A549 treated with AZD2906 at 1 μM for 4 hours (cell line): ENCODE measurements around the gene CCL7. TPM values are rescaled to one million over a fixed set of nuclear protein-coding genes. Genes with fewer than 3 reads are reported as not detected.

Source experiments
- total RNA-seq: library from RNA; stranded (reverse); fragments of 200-300 nt; extraction: Qiagen RNA extraction; gene quantifications from 5 replicates; pipeline ENCODE4 v1.2.3, GENCODE V29; 2022

Gene CCL7
- total RNA-seq: 0.11 to 0.25 TPM (median 0.22 TPM) in 5 replicates

DNA sequence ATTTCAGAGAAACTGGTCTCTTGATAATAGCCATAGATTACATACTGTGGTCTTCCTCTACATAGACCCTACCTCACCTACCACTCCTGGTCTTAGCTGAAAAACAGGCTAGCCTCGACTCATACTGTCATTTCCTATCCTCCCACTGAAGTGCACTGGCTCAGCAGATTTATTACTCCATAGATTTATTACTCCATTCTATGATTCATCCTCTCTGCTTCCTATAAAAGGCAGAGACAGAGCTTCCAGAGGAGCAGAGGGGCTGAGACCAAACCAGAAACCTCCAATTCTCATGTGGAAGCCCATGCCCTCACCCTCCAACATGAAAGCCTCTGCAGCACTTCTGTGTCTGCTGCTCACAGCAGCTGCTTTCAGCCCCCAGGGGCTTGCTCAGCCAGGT lies at the start of gene CCL7:
Gene CCL7 (plus strand): TSS at position 253 of the 400 bp plus-strand sequence. CDS start 70 bp downstream, at position 323.

GRCh38 chr17:34254651-34255380 lies 15.2 kb upstream of the CCL7 start, which contains the start of gene CCL2:
Gene CCL2 (plus strand): TSS chr17:34255285. CDS start chr17:34255350, 65 bp downstream.

DNA sequence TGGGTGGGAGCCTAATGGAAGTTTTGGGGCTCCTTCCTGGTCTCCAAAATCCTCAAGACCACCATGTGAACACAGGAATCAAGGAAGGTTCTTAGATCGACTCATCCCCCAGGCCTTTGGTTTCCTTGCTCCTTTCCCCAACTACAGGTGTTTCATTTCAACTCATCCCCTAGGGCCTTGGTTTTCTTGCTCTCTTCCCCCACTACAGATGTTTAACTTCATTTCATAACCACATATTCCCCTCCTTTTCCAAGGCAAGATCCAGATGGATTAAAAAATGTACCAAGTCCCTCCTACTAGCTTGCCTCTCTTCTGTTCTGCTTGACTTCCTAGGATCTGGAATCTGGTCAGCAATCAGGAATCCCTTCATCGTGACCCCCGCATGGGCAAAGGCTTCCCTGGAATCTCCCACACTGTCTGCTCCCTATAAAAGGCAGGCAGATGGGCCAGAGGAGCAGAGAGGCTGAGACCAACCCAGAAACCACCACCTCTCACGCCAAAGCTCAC lies 15.3 kb downstream of the CCL7 start, which contains the start of gene CCL11:
Gene CCL11 (plus strand): TSS at position 457 of the 507 bp plus-strand sequence. CDS start 67 bp downstream, outside the sequence.

GRCh38 chr17:34319039-34319483 lies 49.0 kb downstream of the CCL7 start, which contains the start of gene CCL8:
Gene CCL8 (plus strand): TSS chr17:34319435. CDS start chr17:34319502, 67 bp downstream.

Other genes starting within 250 kb of the CCL7 start
- gene CCL2, start 14.9 kb upstream of the CCL7 start, total RNA-seq: 5.7 to 7.7 TPM (median 5.8 TPM) in 5 replicates
- gene CCL11, start 15.5 kb downstream of the CCL7 start, total RNA-seq: not detected in 5 replicates
- gene CCL8, start 49.2 kb downstream of the CCL7 start, total RNA-seq: not detected in 5 replicates
- gene CCL13, start 86.3 kb downstream of the CCL7 start, total RNA-seq: not detected in 5 replicates
- gene CCL1, start 93.0 kb downstream of the CCL7 start, total RNA-seq: not detected in 5 replicates